ENCODE measurements around the gene RFXANK. TPM values are rescaled to one million over a fixed set of nuclear protein-coding genes. Genes with fewer than 3 reads are reported as not detected.

Gene RFXANK
- total RNA-seq, 2 experiments from 2014 or later: 73.7 to 78.1 TPM

DNA sequence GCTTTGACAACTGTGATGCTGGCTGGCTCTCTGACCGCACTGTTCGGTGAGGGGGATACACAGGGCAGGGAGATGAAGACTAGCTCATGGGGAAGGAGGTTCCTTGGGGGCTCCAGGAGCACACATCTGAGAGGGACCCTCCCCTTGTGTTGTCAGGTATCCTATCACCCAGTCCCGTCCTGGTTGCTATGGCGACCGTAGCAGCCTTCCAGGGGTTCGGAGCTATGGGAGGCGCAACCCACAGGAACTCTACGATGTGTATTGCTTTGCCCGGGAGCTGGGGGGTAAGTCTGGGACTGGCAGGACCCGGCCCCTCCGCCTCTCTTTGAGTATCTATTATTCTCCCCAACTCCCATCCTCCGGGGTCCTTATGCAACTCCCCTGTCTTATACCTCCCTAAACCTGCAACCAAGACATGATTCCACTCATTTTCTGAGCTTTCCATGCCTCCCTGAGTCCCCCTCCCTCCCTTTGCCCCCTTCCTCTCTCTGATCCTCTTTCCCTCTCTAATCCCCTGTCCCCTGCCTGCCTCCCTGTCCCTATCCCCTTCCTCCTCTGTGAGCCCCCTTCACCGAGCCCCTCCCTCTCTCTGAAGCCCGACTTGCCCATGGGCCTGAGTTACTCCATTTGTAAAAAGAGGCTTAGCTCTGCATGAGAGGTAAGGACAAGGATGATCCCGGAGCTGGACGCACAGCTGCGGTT lies 32.2 kb downstream of the RFXANK start:
- DNase-seq: no peak
- Mint-ChIP-seq H3K4me3 (peak overlapping the region; percentile 16), H3K27ac (no peak overlapping the region), H3K36me3 (no peaks in the 10 kb centered on the region), H3K9me3 (no peaks in the 10 kb centered on the region), H3K27me3 (peaks cover 13% of the 10 kb centered on the region), H3K4me1 (ENCODE audit: low read depth) (no peaks in the 10 kb centered on the region)
- intact Hi-C loops (cut with micrococcal nuclease): no loop called here
- ChIA-PET POLR2A (no interaction called here), CTCF (interaction anchor here (0.8 to 2.1 kb wide), 9 partner anchors 10 to 183 kb away, joined by 3 to 11 read pairs (median 4); partner anchors contain the start of genes BORCS8, NR2C2AP and RFXANK)

DNA sequence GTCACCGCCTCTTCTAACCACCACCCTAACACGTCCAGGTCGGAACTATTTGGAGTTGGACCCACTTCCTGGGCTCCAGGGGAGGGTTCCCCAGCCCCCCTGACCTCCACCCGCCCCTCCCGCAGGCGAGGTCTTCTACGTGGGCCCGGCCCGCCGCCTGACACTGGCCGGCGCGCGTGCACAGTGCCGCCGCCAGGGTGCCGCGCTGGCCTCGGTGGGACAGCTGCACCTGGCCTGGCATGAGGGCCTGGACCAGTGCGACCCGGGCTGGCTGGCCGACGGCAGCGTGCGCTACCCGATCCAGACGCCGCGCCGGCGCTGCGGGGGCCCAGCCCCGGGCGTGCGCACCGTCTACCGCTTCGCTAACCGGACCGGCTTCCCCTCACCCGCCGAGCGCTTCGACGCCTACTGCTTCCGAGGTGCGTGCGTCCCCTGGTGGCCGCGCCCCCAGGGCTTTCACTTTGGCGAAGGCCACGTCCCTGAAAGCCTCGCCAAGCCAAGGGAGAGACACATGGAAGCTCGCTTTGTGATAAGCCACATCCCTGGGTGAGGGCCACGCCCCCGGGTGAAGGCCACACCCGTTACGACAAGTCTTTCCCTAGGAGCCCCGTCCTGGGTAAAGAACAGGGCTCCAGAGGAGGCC lies 32.9 kb downstream of the RFXANK start:
- intact Hi-C loops (cut with micrococcal nuclease): loop anchor here (1.0 to 5.0 kb wide), 3 partner anchors 39 to 79 kb away; partner anchors contain the start of gene MEF2B
- H3K27me3 Mint-ChIP-seq: peaks cover 13% of the 10 kb centered on the region
- POLR2A ChIA-PET: no interaction called here
- no peak overlapping the region for H3K27ac Mint-ChIP-seq
- no peaks in the 10 kb centered on the region for H3K36me3 Mint-ChIP-seq
- no peaks in the 10 kb centered on the region for H3K9me3 Mint-ChIP-seq
- no peaks in the 10 kb centered on the region for H3K4me1 Mint-ChIP-seq (ENCODE audit: low read depth)
- H3K4me3 Mint-ChIP-seq: peak overlapping the region; percentile 62
- CTCF ChIA-PET: interaction anchor here (0.6 to 2.1 kb wide), 16 partner anchors 8 to 265 kb away, joined by 3 to 11 read pairs (median 4); partner anchors contain the start of genes BORCS8, NR2C2AP and RFXANK
- DNase-seq: peak; percentile 83

DNA sequence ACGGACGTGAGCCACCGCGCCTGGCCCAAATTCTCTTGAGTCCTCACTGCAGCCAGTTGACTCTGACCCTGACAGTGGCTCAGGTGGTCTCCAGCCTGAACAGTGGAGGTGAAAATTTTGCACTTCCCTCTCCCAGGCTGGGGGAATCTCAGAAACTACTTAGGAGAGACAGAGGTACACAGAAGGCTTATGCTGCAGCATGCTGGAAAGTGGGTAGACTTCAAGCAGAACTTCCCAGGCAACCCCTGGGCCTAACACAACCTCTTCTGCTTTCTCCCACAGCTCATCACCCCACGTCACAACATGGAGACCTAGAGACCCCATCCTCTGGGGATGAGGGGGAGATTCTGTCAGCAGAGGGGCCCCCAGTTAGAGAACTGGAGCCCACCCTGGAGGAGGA lies 34.1 kb downstream of the RFXANK start:
- H3K4me3 Mint-ChIP-seq: no peak overlapping the region
- intact Hi-C loops (cut with micrococcal nuclease): loop anchor here (5.0 kb wide), 1 partner anchor 54 kb away; the partner anchor contains the start of gene MEF2B
- no peaks in the 10 kb centered on the region for H3K4me1 Mint-ChIP-seq (ENCODE audit: low read depth)
- DNase-seq: no peak
- CTCF ChIA-PET: interaction anchor here (0.9 to 2.1 kb wide), 4 partner anchors 9 to 80 kb away, joined by 3 to 10 read pairs (median 3); partner anchors contain the start of genes BORCS8 and RFXANK
- no peaks in the 10 kb centered on the region for H3K36me3 Mint-ChIP-seq
- H3K9me3 Mint-ChIP-seq: no peaks in the 10 kb centered on the region
- H3K27me3 Mint-ChIP-seq: peaks cover 15% of the 10 kb centered on the region
- H3K27ac Mint-ChIP-seq: no peak overlapping the region
- POLR2A ChIA-PET: interaction anchor here (0.9 kb wide), 1 partner anchor 23 kb away, joined by 3 read pairs; the partner anchor contains the start of gene NR2C2AP

DNA sequence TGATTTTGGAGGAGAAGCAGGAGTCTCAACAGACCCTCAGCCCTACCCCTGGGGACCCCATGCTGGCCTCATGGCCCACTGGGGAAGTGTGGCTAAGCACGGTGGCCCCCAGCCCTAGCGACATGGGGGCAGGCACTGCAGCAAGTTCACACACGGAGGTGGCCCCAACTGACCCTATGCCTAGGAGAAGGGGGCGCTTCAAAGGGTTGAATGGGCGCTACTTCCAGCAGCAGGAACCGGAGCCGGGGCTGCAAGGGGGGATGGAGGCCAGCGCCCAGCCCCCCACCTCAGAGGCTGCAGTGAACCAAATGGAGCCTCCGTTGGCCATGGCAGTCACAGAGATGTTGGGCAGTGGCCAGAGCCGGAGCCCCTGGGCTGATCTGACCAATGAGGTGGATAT lies 34.6 kb downstream of the RFXANK start:
- CTCF ChIA-PET: interaction anchor here (1.3 kb wide), 1 partner anchor 52 kb away, joined by 6 read pairs; no protein-coding TSS in a partner anchor
- intact Hi-C loops (cut with micrococcal nuclease): loop anchor here (5.0 kb wide), 1 partner anchor 54 kb away; the partner anchor contains the start of gene MEF2B
- Mint-ChIP-seq H3K4me3 (no peak overlapping the region), H3K9me3 (no peaks in the 10 kb centered on the region), H3K36me3 (no peaks in the 10 kb centered on the region), H3K27ac (no peak overlapping the region), H3K27me3 (peaks cover 15% of the 10 kb centered on the region), H3K4me1 (ENCODE audit: low read depth) (no peaks in the 10 kb centered on the region)
- POLR2A ChIA-PET: no interaction called here
- no peak for DNase-seq

DNA sequence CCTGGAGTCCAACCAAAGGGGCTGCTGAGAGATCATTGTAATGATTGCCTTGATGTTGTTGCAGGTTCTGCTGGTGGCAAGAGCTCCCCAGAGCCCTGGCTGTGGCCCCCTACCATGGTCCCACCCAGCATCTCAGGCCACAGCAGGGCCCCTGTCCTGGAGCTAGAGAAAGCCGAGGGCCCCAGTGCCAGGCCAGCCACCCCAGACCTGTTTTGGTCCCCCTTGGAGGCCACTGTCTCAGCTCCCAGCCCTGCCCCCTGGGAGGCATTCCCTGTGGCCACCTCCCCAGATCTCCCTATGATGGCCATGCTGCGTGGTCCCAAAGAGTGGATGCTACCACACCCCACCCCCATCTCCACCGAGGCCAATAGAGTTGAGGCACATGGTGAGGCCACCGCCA lies 35.2 kb downstream of the RFXANK start:
- ChIA-PET CTCF (interaction anchor here (1.3 kb wide), 1 partner anchor 53 kb away, joined by 6 read pairs; no protein-coding TSS in a partner anchor), POLR2A (no interaction called here)
- DNase-seq: no peak
- H3K36me3 Mint-ChIP-seq: no peaks in the 10 kb centered on the region
- H3K9me3 Mint-ChIP-seq: no peaks in the 10 kb centered on the region
- no peaks in the 10 kb centered on the region for H3K4me1 Mint-ChIP-seq (ENCODE audit: low read depth)
- H3K27ac Mint-ChIP-seq: no peak overlapping the region
- peaks cover 17% of the 10 kb centered on the region for H3K27me3 Mint-ChIP-seq
- H3K4me3 Mint-ChIP-seq: no peak overlapping the region
- intact Hi-C loops (cut with micrococcal nuclease): loop anchor here (5.0 kb wide), 1 partner anchor 55 kb away; the partner anchor contains the start of gene MEF2B

- no peaks in the 10 kb centered on the region for H3K36me3 Mint-ChIP-seq
- ChIA-PET POLR2A (no interaction called here), CTCF (no interaction called here)
- peaks cover 17% of the 10 kb centered on the region for H3K27me3 Mint-ChIP-seq
- H3K27ac Mint-ChIP-seq: no peak overlapping the region
- peaks cover 16% of the 10 kb centered on the region for H3K9me3 Mint-ChIP-seq
- no peak overlapping the region for H3K4me3 Mint-ChIP-seq
- no peaks in the 10 kb centered on the region for H3K4me1 Mint-ChIP-seq (ENCODE audit: low read depth)
- DNase-seq: no peak
- intact Hi-C loops (cut with micrococcal nuclease): loop anchor here (5.0 kb wide), 1 partner anchor 57 kb away; the partner anchor contains the start of gene MEF2B
Measured at GRCh38 chr19:19229701-19230100, 37.6 kb downstream of the RFXANK start.

DNA sequence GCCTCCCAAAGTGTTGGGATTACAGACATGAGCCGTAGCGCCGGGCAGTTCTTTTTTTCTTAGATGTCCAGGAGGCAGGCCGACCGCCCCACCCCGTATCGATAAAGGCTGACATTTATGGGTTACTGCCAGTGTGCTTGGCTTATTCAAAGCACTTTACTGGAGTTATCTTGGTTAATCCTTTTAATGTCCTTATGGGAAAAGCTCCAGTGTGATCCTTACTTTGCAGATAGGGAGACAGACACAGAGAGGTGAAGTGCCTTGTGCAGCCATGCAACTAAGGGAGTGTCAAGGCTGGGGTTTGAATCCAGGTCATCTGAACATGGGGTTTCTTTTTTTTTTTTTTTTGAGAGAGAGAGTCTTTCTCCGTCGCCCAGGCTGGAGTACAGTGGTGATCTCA lies 38.9 kb downstream of the RFXANK start:
- CTCF ChIA-PET: interaction anchor here (1.2 kb wide), 1 partner anchor 56 kb away, joined by 3 read pairs; no protein-coding TSS in a partner anchor
- H3K36me3 Mint-ChIP-seq: no peaks in the 10 kb centered on the region
- no peak overlapping the region for H3K4me3 Mint-ChIP-seq
- H3K9me3 Mint-ChIP-seq: peaks cover 24% of the 10 kb centered on the region
- H3K27me3 Mint-ChIP-seq: peaks cover 20% of the 10 kb centered on the region
- H3K27ac Mint-ChIP-seq: no peak overlapping the region
- no peaks in the 10 kb centered on the region for H3K4me1 Mint-ChIP-seq (ENCODE audit: low read depth)
- DNase-seq: no peak
- intact Hi-C loops (cut with micrococcal nuclease): no loop called here
- POLR2A ChIA-PET: no interaction called here

DNA sequence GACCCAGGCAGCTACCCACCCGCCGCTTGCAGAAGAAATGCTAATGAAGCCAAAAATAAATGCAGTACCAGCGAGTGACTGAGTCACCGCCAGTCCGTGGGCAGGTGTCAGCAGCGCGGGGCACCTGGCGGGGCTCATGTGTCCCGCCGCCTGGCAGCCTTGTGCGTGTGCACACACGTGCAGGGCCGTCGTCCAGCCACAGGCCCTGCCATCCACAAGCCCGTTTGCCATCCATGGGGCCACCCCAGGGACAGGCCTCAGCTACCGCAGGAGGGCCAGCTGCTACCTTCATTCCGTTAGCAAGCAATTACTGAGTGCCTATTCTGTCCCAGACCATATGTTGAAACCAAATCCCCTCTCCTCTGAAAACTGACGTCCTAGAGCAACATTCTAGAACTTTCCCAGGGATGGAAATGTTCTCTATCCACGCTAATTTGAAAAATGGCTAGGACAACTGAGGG lies 40.2 kb downstream of the RFXANK start:
- CTCF ChIA-PET: interaction anchor here (0.7 to 1.2 kb wide), 2 partner anchors 9 to 58 kb away, joined by 3 read pairs; no protein-coding TSS in a partner anchor
- Mint-ChIP-seq H3K4me1 (ENCODE audit: low read depth) (no peaks in the 10 kb centered on the region), H3K27me3 (peaks cover 18% of the 10 kb centered on the region)

GRCh38 chr19:19234220-19234816 lies 42.3 kb downstream of the RFXANK start:
- H3K4me3 Mint-ChIP-seq: no peak overlapping the region
- no peak overlapping the region for H3K27ac Mint-ChIP-seq
- intact Hi-C loops (cut with micrococcal nuclease): no loop called here
- ChIA-PET POLR2A (interaction anchor here (0.6 kb wide), 1 partner anchor 135 kb away, joined by 3 read pairs; no protein-coding TSS in a partner anchor), CTCF (interaction anchor here (0.9 kb wide), 2 partner anchors 10 to 21 kb away, joined by 3 to 4 read pairs; no protein-coding TSS in a partner anchor)
- peaks cover 14% of the 10 kb centered on the region for H3K27me3 Mint-ChIP-seq
- peaks cover 27% of the 10 kb centered on the region for H3K9me3 Mint-ChIP-seq
- no peaks in the 10 kb centered on the region for H3K4me1 Mint-ChIP-seq (ENCODE audit: low read depth)
- no peaks in the 10 kb centered on the region for H3K36me3 Mint-ChIP-seq
- no peak for DNase-seq

More for the DNA sequence above, 40.2 kb downstream of the RFXANK start:
- H3K4me3 Mint-ChIP-seq: no peak overlapping the region
- no peaks in the 10 kb centered on the region for H3K36me3 Mint-ChIP-seq
- H3K27ac Mint-ChIP-seq: no peak overlapping the region
- DNase-seq: no peak
- intact Hi-C loops (cut with micrococcal nuclease): no loop called here
- POLR2A ChIA-PET: no interaction called here
- peaks cover 27% of the 10 kb centered on the region for H3K9me3 Mint-ChIP-seq

DNA sequence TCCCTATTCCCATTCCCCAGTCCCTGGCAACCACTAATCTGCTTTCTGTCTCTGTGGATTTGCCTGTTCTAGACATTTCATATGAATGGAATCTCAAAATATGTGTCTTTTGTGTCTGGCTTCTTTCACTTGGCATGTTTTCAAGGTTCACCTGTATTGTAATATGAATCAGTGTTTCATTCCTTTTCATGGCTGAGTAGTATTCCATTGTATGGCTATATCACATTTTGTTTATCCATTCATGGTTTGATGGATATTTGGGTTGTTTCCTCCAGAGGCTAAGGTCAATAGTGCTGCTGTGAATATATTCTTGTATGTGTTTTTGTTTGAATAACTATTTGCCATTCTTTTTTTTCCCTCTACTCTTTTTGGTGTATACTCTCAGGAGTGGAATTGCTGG lies 44.1 kb downstream of the RFXANK start:
- Mint-ChIP-seq H3K27me3 (peaks cover 12% of the 10 kb centered on the region), H3K9me3 (peaks cover 27% of the 10 kb centered on the region), H3K27ac (no peak overlapping the region), H3K4me3 (no peak overlapping the region), H3K36me3 (no peaks in the 10 kb centered on the region), H3K4me1 (ENCODE audit: low read depth) (no peaks in the 10 kb centered on the region)
- ChIA-PET CTCF (no interaction called here), POLR2A (no interaction called here)
- no peak for DNase-seq
- intact Hi-C loops (cut with micrococcal nuclease): no loop called here

DNA sequence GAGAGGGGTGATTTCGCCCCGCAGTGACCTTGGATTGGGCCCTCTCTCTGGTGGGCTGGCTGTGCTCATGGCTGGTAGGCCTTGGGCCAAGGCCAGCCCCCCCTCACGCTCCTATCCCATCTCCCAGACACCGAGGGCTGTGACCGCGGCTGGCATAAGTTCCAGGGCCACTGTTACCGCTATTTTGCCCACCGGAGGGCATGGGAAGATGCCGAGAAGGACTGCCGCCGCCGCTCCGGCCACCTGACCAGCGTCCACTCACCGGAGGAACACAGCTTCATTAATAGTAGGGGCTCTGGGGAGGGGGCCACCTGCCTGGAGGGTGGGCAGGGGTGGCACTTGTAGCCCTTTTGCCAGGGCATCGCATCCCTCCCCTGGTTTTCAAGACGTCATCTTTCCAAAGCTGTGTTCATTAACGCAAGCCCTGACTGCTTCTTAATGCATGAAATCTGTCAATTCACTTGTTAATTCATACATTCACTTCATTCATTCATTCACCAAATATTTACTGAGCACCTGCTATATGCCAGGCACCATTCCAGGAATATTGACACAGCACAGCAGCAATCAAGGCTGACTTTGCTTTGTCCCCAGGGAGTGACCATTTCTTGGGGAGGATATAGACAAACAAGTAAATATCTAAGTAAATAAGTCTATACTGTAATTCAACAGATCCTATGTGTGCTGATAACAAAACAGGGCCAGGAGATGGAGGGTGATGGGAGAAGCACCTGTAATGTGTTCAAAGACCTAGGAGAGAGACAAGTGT lies 46.3 kb downstream of the RFXANK start:
- no peak for DNase-seq

More for the DNA sequence above, 46.3 kb downstream of the RFXANK start:
- POLR2A ChIA-PET: no interaction called here
- H3K27ac Mint-ChIP-seq: no peak overlapping the region
- H3K9me3 Mint-ChIP-seq: peaks cover 25% of the 10 kb centered on the region
- no peaks in the 10 kb centered on the region for H3K4me1 Mint-ChIP-seq (ENCODE audit: low read depth)
- peaks cover 11% of the 10 kb centered on the region for H3K27me3 Mint-ChIP-seq
- H3K4me3 Mint-ChIP-seq: no peak overlapping the region
- H3K36me3 Mint-ChIP-seq: no peaks in the 10 kb centered on the region
- CTCF ChIA-PET: no interaction called here
- intact Hi-C loops (cut with micrococcal nuclease): no loop called here

All from activated CD4-positive, alpha-beta memory T cell treated with anti-CD3 and anti-CD28 coated beads for 36 hours (primary cell).